ENCODE data around the gene UGT2A1. TPM values are rescaled to one million over a fixed set of nuclear protein-coding genes. Genes with fewer than 3 reads are reported as not detected.

Gene UGT2A1
- total and polyA plus RNA-seq, 2 of the 13 experiments (the other 11 are each of a cell fraction or from before 2014, with no cell fraction given): not detected

GRCh38 chr4:69649207-69649606 lies 3.8 kb downstream of the UGT2A1 start:
- ATAC-seq (no peak), DNase-seq (ENCODE audit: low spot score) (no peak), FAIRE-seq (no peak)
- TF ChIP-seq ZNF83 (CRISPR knock-in tag; IDR thresholded peaks at IDR 0.05; ENCODE audit: borderline replicate concordance) (no peak), ZNF414 (CRISPR knock-in tag; IDR thresholded peaks at IDR 0.05) (no peak), CHD4 (IDR thresholded peaks at IDR 0.05; ENCODE audit: borderline replicate concordance, low read length) (no peak), ZNF775 (CRISPR knock-in tag; IDR thresholded peaks at IDR 0.05; ENCODE audit: borderline replicate concordance) (no peak), ATRX (CRISPR knock-in tag; IDR thresholded peaks at IDR 0.05; ENCODE audit: borderline replicate concordance) (no peak), ZNF337 (CRISPR knock-in tag; IDR thresholded peaks at IDR 0.05; ENCODE audit: borderline replicate concordance, low read depth) (no peak), ZNF7 (CRISPR knock-in tag; IDR thresholded peaks at IDR 0.05) (no peak), ZNF567 (CRISPR knock-in tag; IDR thresholded peaks at IDR 0.05; ENCODE audit: borderline replicate concordance) (no peak), HMGXB4 (CRISPR knock-in tag; IDR thresholded peaks at IDR 0.05; ENCODE audit: borderline replicate concordance in 1 of 2, low read depth in 1 of 2) (no peak), AGO1 (IDR thresholded peaks at IDR 0.05; ENCODE audit: low read depth, low read length, poor library complexity, severe bottlenecking) (no peak), SOX13 (IDR thresholded peaks at IDR 0.05) (no peak), SOX13 (CRISPR knock-in tag; conservative IDR thresholded peaks at IDR 0.05 in 1 of 2, IDR thresholded peaks at IDR 0.05 in 1 of 2) (no peak), KDM5B (CRISPR knock-in tag; IDR thresholded peaks at IDR 0.05; ENCODE audit: borderline replicate concordance) (no peak), ZBED4 (CRISPR knock-in tag; IDR thresholded peaks at IDR 0.05; ENCODE audit: borderline replicate concordance) (no peak), CCAR2 (optimal IDR thresholded peaks at IDR 0.05; ENCODE audit: low read depth, low read length) (no peak), ZNF124 (CRISPR knock-in tag; IDR thresholded peaks at IDR 0.05) (no peak)
- no TSS peak for BruUV-seq (replicated peaks)
- CTCF ChIA-PET (ENCODE audit: low intra/inter-chr PET ratio, low total read pairs): no interaction called here
- H3K4me2 ChIP-seq (ENCODE audit: low read depth, low read length): 0 out of 2 replicates have a peak overlapping the region, but pooled peaks have one; percentile 14
- H3K4me1 ChIP-seq (ENCODE audit: insufficient read depth, low read length): peaks cover 10% of the 10 kb centered on the region
- WGBS (ENCODE audit: low lambda C conversion rate): 0% methylated on average over 1 of the region's 1 CpG
- intact Hi-C loops (cut with micrococcal nuclease; ENCODE audit: unreplicated experiment) (no loop called here), in situ Hi-C loops (cut with HindIII; ENCODE audit: extremely low pct_ligation_motif_present, low pct_unique_long_range_greater_than_20kb) (no loop called here)
- no peaks in the 10 kb centered on the region for H3K9me3 ChIP-seq (ENCODE audit: low read length)
- no peak overlapping the region for H3K27ac ChIP-seq (ENCODE audit: extremely low read length, insufficient read depth, low read length)
- H3K9ac ChIP-seq (ENCODE audit: insufficient read depth, low read depth, low read length): no peak overlapping the region
- POLR2A ChIA-PET: no interaction called here
- no peaks in the 10 kb centered on the region for H3K27me3 ChIP-seq (ENCODE audit: control insufficient read depth in 1 of 2, insufficient read depth in 2 of 2, low read length in 2 of 2)
- no peaks in the 10 kb centered on the region for H3K79me2 ChIP-seq (ENCODE audit: insufficient read depth, low read length)
- no peaks in the 10 kb centered on the region for H4K20me1 ChIP-seq (ENCODE audit: insufficient read depth, low read length)
- H3K4me3 ChIP-seq (replicated peaks in 1 of 3; ENCODE audit: insufficient read depth in 1 of 3, low read depth in 2 of 3, low read length in 3 of 3): no peak overlapping the region
- no peaks in the 10 kb centered on the region for H3K36me3 ChIP-seq (replicated peaks in 1 of 2; ENCODE audit: control insufficient read depth in 1 of 2, insufficient read depth in 2 of 2, low read length in 2 of 2)
- no peak overlapping the region for H2AFZ ChIP-seq (ENCODE audit: low read length)
